Sciatic nerve (tissue), 2 donors: ENCODE data around the gene EDA. TPM values are rescaled to one million over a fixed set of nuclear protein-coding genes. Genes with fewer than 3 reads are reported as not detected.
"Not testable (repeated sequence)": the region's sequence is repeated elsewhere in the genome, so short reads cannot be mapped to it uniquely, and the experiment has no call there.

ENCODE experiments used
- ATAC-seq: fragments of 200-7000 bp; cut with Tn5 transposase; one replicate; pipeline ENCODE4 v1.9.1; 2020; ENCODE audit warnings: mild to moderate bottlenecking, moderate library complexity
- DNase-seq: peaks from one replicate; pipeline ENCODE4 v3.0.0-alpha.2; 2020; ENCODE audit warnings: low spot score
- intact Hi-C: fragments of 100-400 bp; cut with DNase I; formaldehyde crosslinking; loops from one replicate; pipeline ENCODE4 v1.14.2; 2022
- total RNA-seq: library from RNA; stranded (reverse); fragmentation: NEBNext Ultra II Directional; extraction: Animal tissue kit (Norgen Biotek cat#: 25700); gene quantifications from one replicate; pipeline ENCODE4 v1.2.1, GENCODE V29; 2021
- donor health status: DM: no; HTN: no; CAD: no.
- donor health status: DM: no; HTN: no; CAD: no.

EDA gene
- total RNA-seq, 1 donor from 2014 or later: 9.2 TPM

- ATAC-seq: no peak
- DNase-seq: no peak
- intact Hi-C loops: no loop called here
Measured at GRCh38 chrX:69724307-69724706, 108.4 kb downstream of the EDA start.

GRCh38 chrX:69740317-69740716 is 124.4 kb downstream of the EDA start:
- intact Hi-C loops: no loop called here
- no peak for DNase-seq
- no peak for ATAC-seq

GRCh38 chrX:69741721-69742120 is 125.8 kb downstream of the EDA start:
- intact Hi-C loops: no loop called here
- DNase-seq: no peak
- no peak for ATAC-seq

- no peak for DNase-seq
- no peak for ATAC-seq
- intact Hi-C loops: no loop called here
Measured at GRCh38 chrX:69746051-69746450, 130.1 kb downstream of the EDA start.

- intact Hi-C loops: no loop called here
- no peak for DNase-seq
- ATAC-seq: no peak
Measured at GRCh38 chrX:69748055-69748454, 132.1 kb downstream of the EDA start.

GRCh38 chrX:69759921-69760625 is 144.2 kb downstream of the EDA start:
- intact Hi-C loops: no loop called here
- no peak for DNase-seq
- no peak for ATAC-seq

GRCh38 chrX:69761633-69762032 is 145.7 kb downstream of the EDA start:
- intact Hi-C loops: no loop called here
- DNase-seq (no peak), ATAC-seq (no peak)

- intact Hi-C loops: no loop called here
- no peak for DNase-seq
- no peak for ATAC-seq
Measured at GRCh38 chrX:69762340-69762739, 146.4 kb downstream of the EDA start.

- intact Hi-C loops: no loop called here
- no peak for DNase-seq
- ATAC-seq: no peak
Measured at GRCh38 chrX:69793260-69793935, 177.5 kb downstream of the EDA start.

GRCh38 chrX:69795702-69796101 is 179.8 kb downstream of the EDA start:
- intact Hi-C loops: no loop called here
- ATAC-seq: no peak
- DNase-seq: no peak

GRCh38 chrX:69807400-69807799 is 191.5 kb downstream of the EDA start:
- intact Hi-C loops: no loop called here
- no peak for ATAC-seq
- no peak for DNase-seq

- ATAC-seq (no peak), DNase-seq (no peak)
- intact Hi-C loops: no loop called here
Measured at GRCh38 chrX:69808375-69808774, 192.5 kb downstream of the EDA start.

- intact Hi-C loops: no loop called here
- no peak for ATAC-seq
- DNase-seq: no peak
Measured at GRCh38 chrX:69813677-69814076, 197.8 kb downstream of the EDA start.

- DNase-seq (no peak), ATAC-seq (no peak)
- intact Hi-C loops: no loop called here
Measured at GRCh38 chrX:69815063-69815462, 199.2 kb downstream of the EDA start.

- ATAC-seq (no peak), DNase-seq (no peak)
- intact Hi-C loops: no loop called here
Measured at GRCh38 chrX:69815519-69815918, 199.6 kb downstream of the EDA start.

- intact Hi-C loops: no loop called here
- DNase-seq: no peak
Measured at GRCh38 chrX:69844636-69845035, 228.7 kb downstream of the EDA start.

GRCh38 chrX:69859999-69860398 is 244.1 kb downstream of the EDA start:
- DNase-seq, ATAC-seq, intact Hi-C loops: not testable (repeated sequence)

More at GRCh38 chrX:69844636-69845035, 228.7 kb downstream of the EDA start:
- ATAC-seq: no peak

- DNase-seq: no peak
- intact Hi-C loops: no loop called here
- ATAC-seq: no peak
Measured at GRCh38 chrX:69876221-69876620, 260.3 kb downstream of the EDA start.

GRCh38 chrX:69884210-69884609 is 268.3 kb downstream of the EDA start:
- intact Hi-C loops: no loop called here
- DNase-seq (no peak), ATAC-seq (no peak)

- no peak for DNase-seq
- no peak for ATAC-seq
- intact Hi-C loops: no loop called here
Measured at GRCh38 chrX:69896046-69896445, 280.1 kb downstream of the EDA start.

- ATAC-seq: no peak
Measured at GRCh38 chrX:69900491-69900890, 284.6 kb downstream of the EDA start.

More at GRCh38 chrX:69900491-69900890, 284.6 kb downstream of the EDA start:
- no peak for DNase-seq
- intact Hi-C loops: no loop called here
